Measurements from ENCODE around the gene GREB1L.

- TF ChIP-seq ZUFSP (CRISPR knock-in tag; IDR thresholded peaks at IDR 0.05; ENCODE audit: borderline replicate concordance) (no peak), TCF12 (IDR thresholded peaks at IDR 0.05) (no peak), TCF12 (CRISPR knock-in tag; IDR thresholded peaks at IDR 0.05) (no peak), KLF11 (CRISPR knock-in tag; IDR thresholded peaks at IDR 0.05) (no peak), ZNF20 (CRISPR knock-in tag; IDR thresholded peaks at IDR 0.05) (no peak), GTF2F1 (IDR thresholded peaks at IDR 0.05; ENCODE audit: low read length) (no peak), NFIC (IDR thresholded peaks at IDR 0.05; ENCODE audit: low read length) (no peak), CTCF (CRISPR knock-in tag; IDR thresholded peaks at IDR 0.05) (no peak), IRF2 (CRISPR knock-in tag; IDR thresholded peaks at IDR 0.05) (no peak), SOX6 (IDR thresholded peaks at IDR 0.05) (no peak), SOX6 (CRISPR knock-in tag; IDR thresholded peaks at IDR 0.05) (no peak), CREB1 (IDR thresholded peaks at IDR 0.05) (no peak), CREB1 (CRISPR knock-in tag; IDR thresholded peaks at IDR 0.05) (no peak), HIVEP1 (CRISPR knock-in tag; IDR thresholded peaks at IDR 0.05) (no peak)
These were observed 56.3 kb downstream of the GREB1L start for GRCh38 chr18:21298351-21298750.

Measured in HepG2 (cell line).